Activated B cell treated with CpG ODN at 0.5 μM for 24 hours (primary cell): ENCODE data around the gene IFNG-AS1. TPM values are rescaled to one million over a fixed set of nuclear protein-coding genes. Genes with fewer than 3 reads are reported as not detected.

Experiments used
- ATAC-seq: fragments of 200-7000 bp; cut with Tn5 transposase; one replicate; pipeline ENCODE4 v1.10.0; 2021; ENCODE audit warnings: low read depth, mild to moderate bottlenecking, moderate library complexity
- CTCF ChIA-PET: fragments of 350-600 bp; sonication (Branson Sonifier 250); formaldehyde crosslinking; loops from one replicate; lab custom pipeline; 2021; ENCODE audit warnings: antibody characterized with exemption; lab: Charles Lee
- POLR2A ChIA-PET: fragments of 350-600 bp; sonication (Branson Sonifier 250); formaldehyde crosslinking; loops from one replicate; lab custom pipeline; 2021; ENCODE audit warnings: antibody characterized with exemption; lab: Charles Lee
- DNase-seq: peaks from one replicate; pipeline ENCODE4 v3.0.0; 2022
- H3K27ac Mint-ChIP-seq: one replicate; pipeline ENCODE4 v1.8.0; 2020; ENCODE audit warnings: mixed read lengths
- H3K27me3 Mint-ChIP-seq: one replicate; pipeline ENCODE4 v1.8.0; 2021; ENCODE audit warnings: mixed read lengths
- H3K36me3 Mint-ChIP-seq: one replicate; pipeline ENCODE4 v1.8.0; 2021; ENCODE audit warnings: low read depth, mixed read lengths
- H3K4me1 Mint-ChIP-seq: one replicate; pipeline ENCODE4 v1.8.0; 2021; ENCODE audit warnings: mixed read lengths
- H3K4me3 Mint-ChIP-seq: one replicate; pipeline ENCODE4 v1.8.0; 2020; ENCODE audit warnings: mild to moderate bottlenecking, mixed read lengths
- H3K9me3 Mint-ChIP-seq: one replicate; pipeline ENCODE4 v1.8.0; 2020; ENCODE audit warnings: mixed read lengths
- intact Hi-C: fragments of 100-400 bp; cut with micrococcal nuclease; formaldehyde crosslinking; loops from one replicate; pipeline ENCODE4 v1.15.1; 2024
- total RNA-seq: library from RNA; stranded (reverse); gene quantifications from 2 replicates; pipeline ENCODE4 v1.2.3, GENCODE V29; 2022
- TF ChIP-seq, protein P1 (sequence below): fragments of 200-600 bp; IDR thresholded peaks from one replicate; pipeline ENCODE4 v1.8.0; 2022; ENCODE audit warnings: antibody characterized with exemption, mild to moderate bottlenecking

IFNG-AS1 gene
- total RNA-seq, 1 donor from 2014 or later = 3.2 TPM

DNA sequence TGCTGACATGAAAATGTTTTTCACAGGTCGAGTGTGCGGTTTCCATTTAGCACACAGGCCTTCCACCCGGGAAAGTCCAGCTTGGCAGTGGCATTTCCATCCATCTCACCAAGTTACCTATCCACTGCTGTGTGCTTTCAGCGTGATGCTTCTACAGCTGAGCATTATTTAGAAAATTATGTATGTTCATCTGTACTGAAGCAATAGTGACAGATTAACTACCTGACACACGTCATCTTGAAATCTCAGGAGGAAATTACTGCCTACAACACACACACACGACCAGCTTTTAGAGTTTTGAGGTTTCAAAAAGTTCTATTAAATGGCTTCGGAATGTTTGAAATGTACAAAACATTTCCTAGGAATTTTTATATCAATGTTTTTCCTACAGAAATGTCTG lies 39.4 kb downstream of the IFNG-AS1 start:
- DNase-seq (no peak), ATAC-seq (no peak)
- no peaks in the 10 kb centered on the region for H3K27me3 Mint-ChIP-seq
- H3K36me3 Mint-ChIP-seq = peaks cover 21% of the 10 kb centered on the region
- CTCF ChIA-PET = no interaction called here
- no peak overlapping the region for H3K4me3 Mint-ChIP-seq
- intact Hi-C loops = no loop called here
- H3K27ac Mint-ChIP-seq = no peak overlapping the region
- peaks cover 7% of the 10 kb centered on the region for H3K9me3 Mint-ChIP-seq
- TF ChIP-seq, protein P1, sequence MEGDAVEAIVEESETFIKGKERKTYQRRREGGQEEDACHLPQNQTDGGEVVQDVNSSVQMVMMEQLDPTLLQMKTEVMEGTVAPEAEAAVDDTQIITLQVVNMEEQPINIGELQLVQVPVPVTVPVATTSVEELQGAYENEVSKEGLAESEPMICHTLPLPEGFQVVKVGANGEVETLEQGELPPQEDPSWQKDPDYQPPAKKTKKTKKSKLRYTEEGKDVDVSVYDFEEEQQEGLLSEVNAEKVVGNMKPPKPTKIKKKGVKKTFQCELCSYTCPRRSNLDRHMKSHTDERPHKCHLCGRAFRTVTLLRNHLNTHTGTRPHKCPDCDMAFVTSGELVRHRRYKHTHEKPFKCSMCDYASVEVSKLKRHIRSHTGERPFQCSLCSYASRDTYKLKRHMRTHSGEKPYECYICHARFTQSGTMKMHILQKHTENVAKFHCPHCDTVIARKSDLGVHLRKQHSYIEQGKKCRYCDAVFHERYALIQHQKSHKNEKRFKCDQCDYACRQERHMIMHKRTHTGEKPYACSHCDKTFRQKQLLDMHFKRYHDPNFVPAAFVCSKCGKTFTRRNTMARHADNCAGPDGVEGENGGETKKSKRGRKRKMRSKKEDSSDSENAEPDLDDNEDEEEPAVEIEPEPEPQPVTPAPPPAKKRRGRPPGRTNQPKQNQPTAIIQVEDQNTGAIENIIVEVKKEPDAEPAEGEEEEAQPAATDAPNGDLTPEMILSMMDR = no peak
- POLR2A ChIA-PET = interaction anchor here (1.0 kb wide), 1 partner anchor 16 kb away, joined by 3 read pairs; no protein-coding TSS in a partner anchor
- peaks cover 11% of the 10 kb centered on the region for H3K4me1 Mint-ChIP-seq

DNA sequence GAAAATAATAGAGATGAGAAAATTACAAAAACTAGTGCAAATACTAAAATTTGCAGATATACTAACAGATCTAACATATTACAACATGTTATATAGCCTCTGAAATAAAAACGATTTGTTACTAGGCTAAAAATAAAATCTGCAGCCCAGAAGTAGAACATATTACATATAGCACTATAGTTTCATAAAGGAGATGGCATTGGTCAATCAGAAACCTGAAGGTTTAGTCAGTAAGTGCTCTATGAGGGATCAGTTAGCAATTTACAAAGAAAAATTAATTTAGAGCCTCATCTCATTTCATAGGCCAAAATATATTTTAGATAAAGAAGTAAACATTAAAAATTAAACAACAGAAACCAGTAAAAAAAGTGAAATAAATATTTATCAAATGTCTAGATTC lies 41.0 kb downstream of the IFNG-AS1 start:
- peaks cover 16% of the 10 kb centered on the region for H3K36me3 Mint-ChIP-seq
- TF ChIP-seq, protein P1 = no peak
- H3K27me3 Mint-ChIP-seq = no peaks in the 10 kb centered on the region
- H3K4me3 Mint-ChIP-seq = no peak overlapping the region
- intact Hi-C loops = no loop called here
- DNase-seq = no peak
- no peak overlapping the region for H3K27ac Mint-ChIP-seq
- H3K4me1 Mint-ChIP-seq = peaks cover 19% of the 10 kb centered on the region
- peaks cover 7% of the 10 kb centered on the region for H3K9me3 Mint-ChIP-seq
- CTCF ChIA-PET = no interaction called here
- POLR2A ChIA-PET = no interaction called here
- ATAC-seq = no peak

DNA sequence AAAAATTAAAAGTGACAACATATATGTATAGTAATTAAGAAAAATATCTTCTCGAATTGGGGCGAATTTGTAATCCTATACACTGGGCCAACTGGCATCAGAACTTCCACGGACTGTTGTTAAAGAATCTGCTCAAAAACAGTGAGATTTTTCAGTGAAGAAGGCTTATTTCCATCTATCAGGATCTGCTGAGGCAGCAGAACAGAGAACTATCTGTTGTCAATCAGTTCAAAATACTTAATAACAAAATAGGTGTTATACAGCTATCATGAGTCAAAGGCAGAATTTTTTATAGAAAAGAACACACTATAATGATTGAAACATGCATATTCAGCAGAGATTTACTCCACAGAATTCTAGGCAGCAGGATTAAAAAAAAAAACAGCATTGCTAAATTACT lies 41.9 kb downstream of the IFNG-AS1 start:
- Mint-ChIP-seq H3K4me3 (no peak overlapping the region), H3K9me3 (peaks cover 7% of the 10 kb centered on the region), H3K27ac (no peak overlapping the region), H3K4me1 (peaks cover 19% of the 10 kb centered on the region), H3K36me3 (peaks cover 15% of the 10 kb centered on the region), H3K27me3 (no peaks in the 10 kb centered on the region)
- DNase-seq = no peak
- POLR2A ChIA-PET = no interaction called here
- intact Hi-C loops = no loop called here
- TF ChIP-seq, protein P1 = no peak
- CTCF ChIA-PET = no interaction called here
- ATAC-seq = no peak

DNA sequence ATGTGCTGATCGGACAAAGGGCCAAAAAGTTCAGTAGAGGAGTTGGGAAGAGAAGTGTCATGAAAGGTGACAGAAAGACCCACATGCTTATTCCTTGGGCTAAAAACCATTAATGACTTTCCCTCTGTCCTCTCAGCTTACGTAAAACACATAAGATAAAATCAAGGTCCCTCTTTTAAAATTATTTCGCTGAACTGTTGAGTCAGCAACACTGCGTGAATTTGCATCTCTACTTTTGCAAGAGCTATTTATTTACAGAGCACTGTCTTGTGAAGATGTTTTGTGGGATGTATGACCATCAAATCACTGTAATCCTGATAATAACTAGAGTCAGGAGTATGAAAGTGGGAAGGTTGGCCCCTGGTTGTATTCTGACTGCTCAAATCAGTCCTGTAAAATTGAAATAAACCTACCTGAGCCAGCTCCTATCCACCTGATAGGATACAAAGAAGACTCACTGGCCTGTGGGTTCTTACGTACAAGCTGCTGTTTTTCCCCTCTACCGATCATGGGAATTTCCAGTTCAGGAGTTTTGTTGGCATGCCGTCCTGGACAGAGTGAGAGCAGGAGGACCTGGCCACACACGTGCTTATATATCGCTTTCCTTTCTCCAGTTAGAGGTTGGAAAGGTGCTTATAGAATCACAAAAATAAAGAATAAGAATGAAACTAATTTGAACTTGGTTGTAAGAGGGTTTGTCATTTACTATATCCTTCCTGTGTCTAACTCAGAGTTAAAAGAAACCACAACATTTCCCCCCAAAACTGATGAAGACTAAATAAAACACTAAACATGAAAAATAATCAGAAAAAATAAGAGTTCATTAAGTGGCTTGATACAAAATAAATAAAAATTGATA lies 42.9 kb downstream of the IFNG-AS1 start:
- TF ChIP-seq, protein P1 = no peak
- no peak for ATAC-seq
- ChIA-PET POLR2A (no interaction called here), CTCF (interaction anchor here (1.2 kb wide), 1 partner anchor 9 kb away, joined by 4 read pairs; no protein-coding TSS in a partner anchor)
- H3K4me3 Mint-ChIP-seq = no peak overlapping the region
- H3K27me3 Mint-ChIP-seq = no peaks in the 10 kb centered on the region
- H3K27ac Mint-ChIP-seq = no peak overlapping the region
- peaks cover 19% of the 10 kb centered on the region for H3K4me1 Mint-ChIP-seq
- DNase-seq = no peak
- intact Hi-C loops = no loop called here
- H3K36me3 Mint-ChIP-seq = peaks cover 15% of the 10 kb centered on the region
- H3K9me3 Mint-ChIP-seq = peaks cover 7% of the 10 kb centered on the region

DNA sequence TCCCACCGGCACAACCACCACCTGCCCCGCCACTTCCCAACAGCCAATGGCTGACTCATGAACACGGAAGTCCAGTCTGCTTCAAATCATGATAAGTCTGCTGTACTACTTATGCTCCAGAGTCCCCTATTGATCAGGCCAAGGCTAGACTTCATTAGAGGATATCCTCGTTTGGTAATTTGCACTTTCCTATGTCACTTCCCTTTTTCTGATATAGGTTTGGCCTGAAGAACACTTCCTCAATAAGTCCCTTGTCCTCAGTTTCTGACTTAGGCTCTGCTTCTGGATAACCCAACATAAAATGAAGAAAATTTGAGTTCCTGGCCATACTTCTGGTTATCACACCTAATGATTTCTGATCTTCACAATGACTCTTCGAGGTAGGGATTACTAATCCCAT lies 45.3 kb downstream of the IFNG-AS1 start:
- Mint-ChIP-seq H3K27me3 (no peaks in the 10 kb centered on the region), H3K4me3 (no peak overlapping the region), H3K36me3 (peaks cover 4% of the 10 kb centered on the region), H3K9me3 (peaks cover under 1% of the 10 kb centered on the region), H3K27ac (no peak overlapping the region), H3K4me1 (peaks cover 19% of the 10 kb centered on the region)
- DNase-seq (no peak), ATAC-seq (no peak)
- ChIA-PET POLR2A (no interaction called here), CTCF (no interaction called here)
- intact Hi-C loops = no loop called here
- TF ChIP-seq, protein P1 = no peak
